Testis (tissue), 2 donors: ENCODE measurements around the gene CCDC60.

Experiments used
- POLR2A ChIP-seq: fragments of 450-650 bp; IDR thresholded peaks from one replicate; pipeline ENCODE4 v1.6.1; 2017; ENCODE audit warnings: antibody characterized with exemption, mild to moderate bottlenecking, moderate library complexity
- TF ChIP-seq, protein P1 (sequence below), 3 experiments: fragments of 450-650 bp in 2 of 3; fragments of 200-600 bp in 1 of 3; sonication (generic) in 1 of 3; IDR thresholded peaks; one replicate each; pipeline ENCODE4 v1.5.1; 2016 to 2019; ENCODE audit warnings: antibody characterized with exemption in 3 of 3, mild to moderate bottlenecking in 2 of 3, moderate library complexity in 1 of 3

DNA sequence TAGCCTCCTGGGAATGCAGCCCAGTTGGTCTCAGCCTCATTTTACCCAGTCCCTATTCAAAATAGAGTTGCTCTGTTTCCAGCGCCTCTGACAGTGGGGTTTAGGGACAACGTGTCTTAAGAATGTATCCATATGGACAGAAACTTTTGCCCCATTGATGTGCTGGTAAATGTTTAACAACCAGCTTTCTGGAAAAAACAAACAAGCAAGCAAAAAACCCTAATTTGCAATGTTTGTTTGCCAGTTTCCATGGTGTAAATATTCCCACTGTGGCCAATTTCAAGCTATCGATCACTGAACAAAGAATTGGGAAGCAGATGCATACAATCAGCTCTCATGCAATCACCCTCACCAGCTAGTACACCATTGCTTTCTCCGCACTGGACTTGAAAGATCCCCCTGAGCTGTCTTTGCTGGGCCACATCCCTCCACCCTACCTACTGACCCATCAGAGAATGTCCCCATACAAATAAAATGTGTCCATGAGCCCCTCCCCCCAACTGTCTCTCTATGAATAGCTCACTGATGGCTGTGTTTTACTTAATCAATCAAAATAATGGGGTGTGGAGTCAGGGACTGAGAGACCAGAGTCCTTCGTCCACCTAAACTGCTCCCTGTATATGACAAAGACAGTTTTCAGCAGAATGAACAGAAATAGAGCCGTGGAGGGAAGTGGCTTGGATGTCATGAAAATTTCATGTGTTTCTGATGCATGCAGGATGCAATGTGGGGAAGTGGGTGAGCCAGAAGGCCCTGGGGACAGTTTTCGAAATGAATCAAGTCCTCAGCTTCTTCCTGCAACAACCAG, 40.8 kb downstream of the CCDC60 start:
- TF ChIP-seq, protein P1, sequence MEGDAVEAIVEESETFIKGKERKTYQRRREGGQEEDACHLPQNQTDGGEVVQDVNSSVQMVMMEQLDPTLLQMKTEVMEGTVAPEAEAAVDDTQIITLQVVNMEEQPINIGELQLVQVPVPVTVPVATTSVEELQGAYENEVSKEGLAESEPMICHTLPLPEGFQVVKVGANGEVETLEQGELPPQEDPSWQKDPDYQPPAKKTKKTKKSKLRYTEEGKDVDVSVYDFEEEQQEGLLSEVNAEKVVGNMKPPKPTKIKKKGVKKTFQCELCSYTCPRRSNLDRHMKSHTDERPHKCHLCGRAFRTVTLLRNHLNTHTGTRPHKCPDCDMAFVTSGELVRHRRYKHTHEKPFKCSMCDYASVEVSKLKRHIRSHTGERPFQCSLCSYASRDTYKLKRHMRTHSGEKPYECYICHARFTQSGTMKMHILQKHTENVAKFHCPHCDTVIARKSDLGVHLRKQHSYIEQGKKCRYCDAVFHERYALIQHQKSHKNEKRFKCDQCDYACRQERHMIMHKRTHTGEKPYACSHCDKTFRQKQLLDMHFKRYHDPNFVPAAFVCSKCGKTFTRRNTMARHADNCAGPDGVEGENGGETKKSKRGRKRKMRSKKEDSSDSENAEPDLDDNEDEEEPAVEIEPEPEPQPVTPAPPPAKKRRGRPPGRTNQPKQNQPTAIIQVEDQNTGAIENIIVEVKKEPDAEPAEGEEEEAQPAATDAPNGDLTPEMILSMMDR (IDR thresholded peaks at IDR 0.05), result no peak
- TF ChIP-seq POLR2A, result no peak
